HL-60/S4 (cell line): ENCODE data around the gene TSKU.
"Not testable (repeated sequence)": the region's sequence is repeated elsewhere in the genome, so short reads cannot be mapped to it uniquely, and the experiment has no call there.

Experiments
- in situ Hi-C: fragments of 300-500 bp; cut with MboI; formaldehyde crosslinking; loops from 2 replicates; pipeline ENCODE4 v1.14.3; 2022; ENCODE audit warnings: low sequenced_read_pairs

TSKU gene

DNA sequence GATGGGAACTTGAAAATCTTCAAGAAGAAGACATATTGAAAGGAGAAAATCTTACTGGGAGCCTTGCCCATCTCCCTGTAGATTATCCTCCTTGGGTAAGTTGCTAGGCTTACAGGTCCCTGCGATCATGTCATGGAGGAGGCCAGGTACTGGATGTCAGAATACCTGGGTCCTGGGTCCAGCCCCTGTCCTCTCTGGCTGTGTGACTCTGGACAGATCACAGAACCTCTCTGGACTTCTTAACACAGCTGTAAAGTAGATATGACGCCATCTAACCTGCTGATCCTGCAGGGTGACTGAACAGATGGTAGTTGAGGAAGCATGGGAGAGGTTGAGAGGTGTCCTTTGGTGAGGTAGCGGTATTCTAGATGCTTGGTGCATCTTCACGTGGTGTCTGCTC, 4.1 kb downstream of the TSKU start:
- in situ Hi-C loops, result no loop called here

GRCh38 chr11:76787911-76788596, 4.9 kb downstream of the TSKU start:
- in situ Hi-C loops, result no loop called here

DNA sequence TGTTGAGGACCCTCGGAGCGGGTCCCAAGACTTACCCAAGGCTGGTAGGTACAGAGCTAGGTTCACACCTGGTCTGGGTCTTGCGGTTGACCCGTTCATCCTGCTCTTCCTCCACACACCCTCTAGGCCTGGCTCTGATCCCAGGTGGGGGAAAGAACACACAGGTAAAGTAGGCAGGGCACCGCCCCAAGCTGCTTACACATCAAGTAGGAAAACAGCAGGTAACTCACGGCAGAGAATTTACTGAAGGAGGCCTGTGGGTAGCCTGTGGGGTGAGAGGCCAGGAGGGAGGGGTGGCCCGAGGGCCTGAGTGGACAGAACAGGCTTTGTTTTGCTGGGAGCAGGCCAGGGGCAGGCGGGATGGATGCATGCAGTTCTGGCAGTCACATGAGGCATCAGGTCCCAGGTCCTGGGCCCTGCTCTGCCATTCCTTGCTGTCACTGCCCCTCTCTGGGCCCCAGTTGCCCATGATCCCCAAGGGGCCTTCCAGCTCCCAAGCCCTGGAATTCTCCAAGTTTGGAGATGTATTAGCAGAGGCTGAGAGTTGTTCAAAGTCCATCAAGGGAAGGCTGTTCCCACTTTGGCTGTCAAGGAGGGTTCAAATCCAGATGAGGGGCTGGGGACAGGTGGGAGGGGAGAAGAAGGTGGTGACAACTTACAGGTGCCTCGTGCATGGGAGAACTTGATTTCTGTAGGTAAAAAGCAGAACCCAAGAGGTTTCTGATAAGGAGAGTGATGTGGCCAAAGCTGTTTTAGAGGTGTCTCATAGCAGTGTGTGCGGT, 5.7 kb downstream of the TSKU start:
- in situ Hi-C loops, result no loop called here

- in situ Hi-C loops, result no loop called here
Observed at GRCh38 chr11:76789443-76789719, 6.2 kb downstream of the TSKU start.

- in situ Hi-C loops, result no loop called here
Observed at GRCh38 chr11:76790251-76790650, 7.1 kb downstream of the TSKU start.

GRCh38 chr11:76791002-76791770, 8.0 kb downstream of the TSKU start:
- in situ Hi-C loops, result not testable (repeated sequence)

GRCh38 chr11:76791861-76792260, 8.7 kb downstream of the TSKU start:
- in situ Hi-C loops, result no loop called here

GRCh38 chr11:76792505-76793264, 9.5 kb downstream of the TSKU start:
- in situ Hi-C loops, result no loop called here

- in situ Hi-C loops, result no loop called here
Observed at GRCh38 chr11:76793391-76794291, 10.5 kb downstream of the TSKU start.

DNA sequence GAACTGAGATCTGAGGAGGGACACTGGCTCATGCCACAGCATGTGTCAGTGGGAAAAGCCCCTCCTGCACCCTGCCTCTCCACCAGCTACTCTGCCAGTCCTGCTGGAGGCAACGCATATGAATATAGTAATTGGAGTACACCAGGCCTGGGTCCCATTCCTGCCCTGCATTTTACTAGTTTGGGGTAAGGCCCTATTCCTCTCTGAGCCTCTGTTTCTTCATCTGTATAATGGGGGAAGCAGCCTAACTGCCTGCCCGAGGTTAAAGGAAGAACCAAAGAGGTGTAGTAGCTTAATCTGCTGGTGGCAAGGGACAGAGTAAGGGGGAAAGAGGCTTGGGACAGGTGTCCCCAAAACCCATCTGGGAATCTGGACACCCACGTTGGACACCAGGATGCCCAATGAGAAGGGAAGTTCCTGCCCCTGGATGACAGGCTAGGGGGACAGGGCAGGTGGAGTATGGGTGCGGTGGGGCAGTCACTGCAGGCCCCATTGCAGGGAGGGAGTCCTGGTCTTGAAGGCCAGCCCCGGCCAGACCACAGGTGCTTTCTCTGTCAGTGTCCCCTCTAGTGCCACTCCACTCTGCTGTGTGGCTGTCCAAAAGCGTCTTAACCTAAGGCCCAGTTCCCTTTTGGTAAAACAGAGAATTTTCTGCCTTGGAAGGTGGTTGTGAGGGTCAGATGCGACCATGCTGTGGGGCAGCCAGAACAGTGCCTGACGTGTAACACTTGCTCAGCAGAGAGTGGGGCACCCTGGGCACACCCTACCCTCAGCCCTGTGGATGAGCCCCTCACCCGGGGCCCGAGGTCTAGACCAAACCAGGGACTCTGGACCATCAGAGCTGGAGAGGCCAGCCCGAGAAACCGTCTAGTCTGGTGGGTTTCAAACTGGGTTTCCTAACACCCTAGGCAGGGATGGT, 11.5 kb downstream of the TSKU start:
- in situ Hi-C loops, result no loop called here

DNA sequence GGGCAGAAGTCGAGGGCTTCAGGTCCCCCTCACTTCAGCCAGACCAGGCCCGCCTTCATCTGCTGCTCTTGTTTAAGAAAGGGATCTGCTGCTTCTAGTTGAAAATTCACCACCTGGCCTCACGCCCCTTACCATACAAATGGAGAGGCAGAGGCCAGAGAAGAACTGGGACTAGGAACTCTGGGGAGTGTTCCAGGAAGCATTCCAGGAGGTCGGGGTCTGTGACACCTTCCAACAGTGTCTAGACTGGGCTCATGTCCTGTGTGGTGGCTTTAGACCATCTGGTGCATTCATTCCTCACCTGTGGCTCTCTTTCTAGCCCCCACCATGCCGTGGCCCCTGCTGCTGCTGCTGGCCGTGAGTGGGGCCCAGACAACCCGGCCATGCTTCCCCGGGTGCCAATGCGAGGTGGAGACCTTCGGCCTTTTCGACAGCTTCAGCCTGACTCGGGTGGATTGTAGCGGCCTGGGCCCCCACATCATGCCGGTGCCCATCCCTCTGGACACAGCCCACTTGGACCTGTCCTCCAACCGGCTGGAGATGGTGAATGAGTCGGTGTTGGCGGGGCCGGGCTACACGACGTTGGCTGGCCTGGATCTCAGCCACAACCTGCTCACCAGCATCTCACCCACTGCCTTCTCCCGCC, 12.3 kb downstream of the TSKU start:
- in situ Hi-C loops, result no loop called here

- in situ Hi-C loops, result no loop called here
Observed at GRCh38 chr11:76795936-76796441, 12.8 kb downstream of the TSKU start.

DNA sequence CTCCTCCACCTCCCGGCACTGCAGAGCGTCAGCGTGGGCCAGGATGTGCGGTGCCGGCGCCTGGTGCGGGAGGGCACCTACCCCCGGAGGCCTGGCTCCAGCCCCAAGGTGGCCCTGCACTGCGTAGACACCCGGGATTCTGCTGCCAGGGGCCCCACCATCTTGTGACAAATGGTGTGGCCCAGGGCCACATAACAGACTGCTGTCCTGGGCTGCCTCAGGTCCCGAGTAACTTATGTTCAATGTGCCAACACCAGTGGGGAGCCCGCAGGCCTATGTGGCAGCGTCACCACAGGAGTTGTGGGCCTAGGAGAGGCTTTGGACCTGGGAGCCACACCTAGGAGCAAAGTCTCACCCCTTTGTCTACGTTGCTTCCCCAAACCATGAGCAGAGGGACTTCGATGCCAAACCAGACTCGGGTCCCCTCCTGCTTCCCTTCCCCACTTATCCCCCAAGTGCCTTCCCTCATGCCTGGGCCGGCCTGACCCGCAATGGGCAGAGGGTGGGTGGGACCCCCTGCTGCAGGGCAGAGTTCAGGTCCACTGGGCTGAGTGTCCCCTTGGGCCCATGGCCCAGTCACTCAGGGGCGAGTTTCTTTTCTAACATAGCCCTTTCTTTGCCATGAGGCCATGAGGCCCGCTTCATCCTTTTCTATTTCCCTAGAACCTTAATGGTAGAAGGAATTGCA, 13.5 kb downstream of the TSKU start:
- in situ Hi-C loops, result no loop called here

- in situ Hi-C loops, result no loop called here
Observed at GRCh38 chr11:76797341-76798201, 14.4 kb downstream of the TSKU start.

DNA sequence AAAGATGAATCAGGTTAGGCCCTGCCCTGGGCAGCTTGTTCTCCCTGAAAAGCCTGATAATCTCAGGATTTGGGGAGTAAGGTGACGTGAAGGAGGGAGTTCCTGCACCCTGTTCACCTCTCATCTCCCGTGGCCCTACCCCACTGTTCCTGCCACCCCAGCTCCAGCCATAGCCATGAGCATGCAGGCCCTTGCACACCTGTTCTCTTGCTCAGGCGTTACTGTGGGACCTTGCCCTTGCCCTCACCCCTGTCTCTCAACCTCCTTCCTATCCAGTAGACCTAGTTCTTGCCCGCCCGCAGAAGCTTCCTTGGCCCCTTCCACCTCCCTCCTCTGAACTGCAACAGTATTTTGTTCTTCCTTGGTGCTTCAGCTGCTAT, 15.0 kb downstream of the TSKU start:
- in situ Hi-C loops, result no loop called here

DNA sequence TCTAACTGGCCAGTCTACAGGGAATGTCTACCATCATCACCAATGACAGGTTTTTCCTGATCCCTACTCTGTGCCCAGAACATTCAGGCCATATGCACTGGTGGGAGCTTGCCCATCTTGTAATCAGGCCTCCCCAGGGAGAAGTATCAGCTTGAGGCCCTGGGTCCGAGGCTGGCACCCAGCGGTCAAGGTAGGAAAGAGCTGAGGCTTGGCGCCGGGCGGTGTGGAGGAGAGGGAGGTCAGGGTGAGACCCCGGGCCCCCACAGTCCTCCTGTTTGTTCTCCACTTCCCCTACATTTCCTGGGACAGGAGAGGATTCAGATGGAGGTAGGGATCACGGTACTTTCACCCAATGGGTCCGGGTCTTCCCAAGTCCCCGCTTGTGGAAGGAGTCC, 15.5 kb downstream of the TSKU start:
- in situ Hi-C loops, result no loop called here
